Measurements from ENCODE around the gene CTPS2. TPM values are rescaled to one million over a fixed set of nuclear protein-coding genes. Genes with fewer than 3 reads are reported as not detected.

Gene CTPS2
- total RNA-seq, 2 donors from 2014 or later = 7.9 to 12.0 TPM

GRCh38 chrX:16560173-16560572 is 152.3 kb downstream of the CTPS2 start:
- ATAC-seq (ENCODE audit: insufficient number of reproducible peaks, low FRiP score, low read depth) (no peak), DNase-seq (ENCODE audit: low spot score) (no peak)
- H3K27me3 ChIP-seq (replicated peaks; ENCODE audit: insufficient read depth) = no peaks in the 10 kb centered on the region
- H3K27ac ChIP-seq = no peak overlapping the region
- no peak for TF ChIP-seq CTCF (IDR thresholded peaks at IDR 0.05)
- H3K4me1 ChIP-seq (ENCODE audit: control insufficient read depth in 1 of 2, low read depth in 2 of 2) = no peaks in the 10 kb centered on the region
- no peak overlapping the region for H3K4me3 ChIP-seq
- H3K9me3 ChIP-seq = no peaks in the 10 kb centered on the region
- no peaks in the 10 kb centered on the region for H3K36me3 ChIP-seq

DNA sequence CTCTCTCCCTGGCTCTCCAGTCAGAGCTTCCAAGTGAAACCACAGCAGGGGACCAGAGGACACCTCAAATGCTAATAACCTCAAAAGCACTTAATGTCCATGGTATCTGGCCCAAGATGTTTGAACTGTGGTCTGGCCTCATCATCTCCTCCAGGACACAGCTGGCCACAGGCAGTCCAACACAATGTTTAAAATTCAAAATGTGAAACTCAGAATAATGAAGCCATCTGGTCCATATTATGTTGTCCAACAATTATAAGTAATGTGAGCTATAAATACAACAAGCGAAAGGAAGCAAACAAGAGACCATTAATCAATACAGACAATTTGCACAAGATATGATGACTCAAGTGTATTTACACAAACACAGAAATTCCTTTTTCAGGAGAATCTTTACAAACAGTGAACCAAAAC is 153.3 kb downstream of the CTPS2 start:
- no peaks in the 10 kb centered on the region for H3K27me3 ChIP-seq (replicated peaks; ENCODE audit: insufficient read depth)
- H3K36me3 ChIP-seq = no peaks in the 10 kb centered on the region
- no peaks in the 10 kb centered on the region for H3K4me1 ChIP-seq (ENCODE audit: control insufficient read depth in 1 of 2, low read depth in 2 of 2)
- no peak overlapping the region for H3K27ac ChIP-seq
- no peak for TF ChIP-seq CTCF (IDR thresholded peaks at IDR 0.05)
- no peak overlapping the region for H3K4me3 ChIP-seq
- ATAC-seq (ENCODE audit: insufficient number of reproducible peaks, low FRiP score, low read depth) = no peak
- no peak for DNase-seq (ENCODE audit: low spot score)
- H3K9me3 ChIP-seq = no peaks in the 10 kb centered on the region

DNA sequence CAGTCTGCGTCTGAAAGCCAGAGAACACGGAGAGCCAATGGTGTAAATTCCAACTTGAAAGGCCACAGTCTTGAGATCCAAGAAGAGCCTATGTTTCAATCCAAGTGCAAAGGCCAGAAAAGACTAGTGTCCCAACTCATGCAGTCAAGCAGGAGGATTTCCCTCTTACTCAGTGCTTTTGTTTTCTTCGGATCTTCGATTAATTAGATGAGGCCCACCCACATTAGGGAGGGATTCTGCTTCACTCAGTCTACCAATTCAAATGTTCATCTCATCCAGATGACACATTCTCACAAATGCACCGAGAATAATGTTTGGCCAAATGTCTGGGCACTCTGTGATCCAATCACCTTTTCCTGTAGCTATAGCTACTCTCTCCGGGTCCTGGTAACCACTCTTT is 154.0 kb downstream of the CTPS2 start:
- ATAC-seq (ENCODE audit: insufficient number of reproducible peaks, low FRiP score, low read depth) (no peak), DNase-seq (ENCODE audit: low spot score) (no peak)
- Histone ChIP-seq H3K9me3 (no peaks in the 10 kb centered on the region), H3K27ac (no peak overlapping the region), H3K4me1 (ENCODE audit: control insufficient read depth in 1 of 2, low read depth in 2 of 2) (no peaks in the 10 kb centered on the region), H3K27me3 (replicated peaks; ENCODE audit: insufficient read depth) (no peaks in the 10 kb centered on the region), H3K4me3 (no peak overlapping the region), H3K36me3 (no peaks in the 10 kb centered on the region)
- TF ChIP-seq CTCF (IDR thresholded peaks at IDR 0.05) = no peak

DNA sequence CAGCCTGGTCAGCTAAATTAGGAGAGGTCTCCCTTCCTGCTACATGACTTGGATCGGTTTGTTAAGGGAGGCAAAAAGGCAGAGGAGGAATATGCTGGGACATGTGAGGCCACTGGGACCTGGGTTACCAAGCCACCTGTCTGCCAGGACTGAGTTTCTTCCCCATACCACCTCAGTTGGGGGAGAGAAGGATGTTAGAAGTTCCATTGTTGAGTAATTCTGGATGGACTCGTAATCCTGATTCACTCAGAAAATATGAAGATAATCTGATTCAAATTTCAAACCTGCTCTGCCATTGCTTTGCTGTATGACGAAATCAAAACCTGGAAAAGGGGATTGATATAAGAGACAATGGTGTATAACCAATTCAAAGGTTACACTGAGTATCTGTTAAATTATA is 159.9 kb downstream of the CTPS2 start:
- Histone ChIP-seq H3K36me3 (no peaks in the 10 kb centered on the region), H3K4me3 (no peak overlapping the region), H3K4me1 (ENCODE audit: control insufficient read depth in 1 of 2, low read depth in 2 of 2) (no peaks in the 10 kb centered on the region), H3K9me3 (no peaks in the 10 kb centered on the region), H3K27ac (no peak overlapping the region), H3K27me3 (replicated peaks; ENCODE audit: insufficient read depth) (no peaks in the 10 kb centered on the region)
- no peak for TF ChIP-seq CTCF (IDR thresholded peaks at IDR 0.05)
- ATAC-seq (ENCODE audit: insufficient number of reproducible peaks, low FRiP score, low read depth) (no peak), DNase-seq (ENCODE audit: low spot score) (no peak)

- Histone ChIP-seq H3K27ac (no peak overlapping the region), H3K4me3 (no peak overlapping the region), H3K36me3 (no peaks in the 10 kb centered on the region), H3K27me3 (replicated peaks; ENCODE audit: insufficient read depth) (no peaks in the 10 kb centered on the region), H3K9me3 (no peaks in the 10 kb centered on the region), H3K4me1 (ENCODE audit: control insufficient read depth in 1 of 2, low read depth in 2 of 2) (no peaks in the 10 kb centered on the region)
- no peak for ATAC-seq (ENCODE audit: insufficient number of reproducible peaks, low FRiP score, low read depth)
- no peak for TF ChIP-seq CTCF (IDR thresholded peaks at IDR 0.05)
- no peak for DNase-seq (ENCODE audit: low spot score)
Measured at GRCh38 chrX:16547644-16548043, 164.8 kb downstream of the CTPS2 start.

Data from thoracic aorta (tissue), 2 donors.